Stimulated activated CD8-positive, alpha-beta memory T cell treated with anti-CD3 and anti-CD28 coated beads, Interleukin-15, amount 100 ng/mL, for 1 hour (primary cell): ENCODE results near the gene MT1H.
"Not testable (repeated sequence)": the region's sequence is repeated elsewhere in the genome, so short reads cannot be mapped to it uniquely, and the experiment has no call there.

Experiments
- DNase-seq: peaks from one replicate; pipeline ENCODE4 v3.0.0-alpha.2; 2020; ENCODE audit warnings: low read depth

The MT1H gene

GRCh38 chr16:56669005-56669839 is at the start of gene MT1H:
MT1H (plus strand) TSS chr16:56669814; CDS start chr16:56669885, 71 bp downstream.
- DNase-seq, result no peak

- no peak for DNase-seq
These were observed 49.2 kb upstream of the MT1H start for GRCh38 chr16:56620339-56620897.

- not testable (repeated sequence) for DNase-seq
These were observed 47.8 kb upstream of the MT1H start for GRCh38 chr16:56621665-56622445.

GRCh38 chr16:56623184-56623583 is 46.4 kb upstream of the MT1H start:
- DNase-seq, result not testable (repeated sequence)

- DNase-seq, result no peak
These were observed 46.0 kb upstream of the MT1H start for GRCh38 chr16:56623637-56624036.

- no peak for DNase-seq
These were observed 44.3 kb upstream of the MT1H start, which contains the start of gene MT1E for GRCh38 chr16:56625140-56625942. MT1E (plus strand) TSS chr16:56625781; CDS start chr16:56625852, 71 bp downstream.

- no peak for DNase-seq
These were observed 43.5 kb upstream of the MT1H start for GRCh38 chr16:56625943-56626654.

- DNase-seq, result no peak
These were observed 42.9 kb upstream of the MT1H start for GRCh38 chr16:56626685-56627084.

GRCh38 chr16:56628486-56629350 is 40.9 kb upstream of the MT1H start:
- no peak for DNase-seq

GRCh38 chr16:56629531-56629930 is 40.1 kb upstream of the MT1H start:
- DNase-seq, result no peak

GRCh38 chr16:56630134-56630533 is 39.5 kb upstream of the MT1H start:
- DNase-seq, result no peak

GRCh38 chr16:56631197-56631596 is 38.4 kb upstream of the MT1H start:
- DNase-seq, result no peak

- no peak for DNase-seq
These were observed 37.8 kb upstream of the MT1H start for GRCh38 chr16:56631832-56632155.

- DNase-seq, result no peak
These were observed 37.3 kb upstream of the MT1H start, which contains the start of gene MT1M for GRCh38 chr16:56632156-56632847. MT1M (plus strand) TSS chr16:56632659; CDS start chr16:56632732, 73 bp downstream.

- DNase-seq, result no peak
These were observed 36.7 kb upstream of the MT1H start for GRCh38 chr16:56632848-56633365.

- DNase-seq, result no peak
These were observed 36.1 kb upstream of the MT1H start for GRCh38 chr16:56633535-56633934.

- DNase-seq, result no peak
These were observed 34.7 kb upstream of the MT1H start for GRCh38 chr16:56634715-56635440.

- no peak for DNase-seq
These were observed 34.1 kb upstream of the MT1H start for GRCh38 chr16:56635441-56635967.
